Mesothelial cell of epicardium (in vitro differentiated cells): Measurements from ENCODE around the gene PCSK9. TPM values are rescaled to one million over a fixed set of nuclear protein-coding genes. Genes with fewer than 3 reads are reported as not detected.

Experiments used
- DNase-seq, 2 experiments: peaks; one replicate each; pipeline ENCODE4 v3.0.0; 2021; ENCODE audit warnings: low spot score in 2 of 2; ENCODE audit not compliant: unreplicated experiment in 2 of 2
- H3K27ac Mint-ChIP-seq: 2 replicates; pipeline ENCODE4 v1.8.0; 2021; ENCODE audit warnings: mixed read lengths
- H3K27me3 Mint-ChIP-seq: 2 replicates; pipeline ENCODE4 v1.8.0; 2021; ENCODE audit warnings: low read depth, mixed read lengths
- H3K36me3 Mint-ChIP-seq: 2 replicates; pipeline ENCODE4 v1.8.0; 2021; ENCODE audit warnings: mixed read lengths
- H3K4me1 Mint-ChIP-seq: 2 replicates; pipeline ENCODE4 v1.8.0; 2021; ENCODE audit warnings: mixed read lengths
- H3K4me3 Mint-ChIP-seq: 2 replicates; pipeline ENCODE4 v1.8.0; 2021; ENCODE audit warnings: mild to moderate bottlenecking, moderate library complexity, mixed read lengths
- H3K9me3 Mint-ChIP-seq: 2 replicates; pipeline ENCODE4 v1.8.0; 2021; ENCODE audit warnings: mixed read lengths
- total RNA-seq: library from RNA; stranded (reverse); gene quantifications from 3 replicates; pipeline ENCODE4 v1.2.1, GENCODE V29; 2021
- TF ChIP-seq, protein P1 (sequence below): fragments of 200-600 bp; sonication (generic); IDR thresholded peaks from one replicate; pipeline ENCODE4 v1.5.0; 2021; ENCODE audit warnings: antibody characterized with exemption; ENCODE audit not compliant: unreplicated experiment

The PCSK9 gene
- total RNA-seq, 1 donor from 2014 or later, result 1.6 TPM

DNA sequence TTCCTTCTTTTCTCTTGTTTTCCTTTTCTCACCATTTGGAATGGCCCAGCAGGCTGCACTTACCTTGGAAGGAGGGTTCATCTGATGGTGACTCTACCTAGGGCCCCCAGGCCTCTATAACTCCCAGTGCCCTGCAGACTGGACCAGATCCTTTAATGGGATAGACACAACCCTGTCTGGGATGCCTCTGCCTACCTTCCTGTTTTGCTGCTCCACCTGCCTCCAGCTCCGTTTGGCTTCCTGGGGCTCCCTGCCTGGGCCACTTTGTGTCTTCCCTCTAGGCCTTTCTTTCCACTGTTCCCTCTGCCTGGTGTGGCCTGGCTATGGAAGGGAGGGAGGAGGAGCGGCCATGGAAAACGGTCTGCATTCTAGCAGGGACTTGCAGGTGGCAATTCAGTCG lies 7.5 kb downstream of the PCSK9 start:
- no peak overlapping the region for H3K27ac Mint-ChIP-seq
- no peak for DNase-seq
- TF ChIP-seq, protein P1, sequence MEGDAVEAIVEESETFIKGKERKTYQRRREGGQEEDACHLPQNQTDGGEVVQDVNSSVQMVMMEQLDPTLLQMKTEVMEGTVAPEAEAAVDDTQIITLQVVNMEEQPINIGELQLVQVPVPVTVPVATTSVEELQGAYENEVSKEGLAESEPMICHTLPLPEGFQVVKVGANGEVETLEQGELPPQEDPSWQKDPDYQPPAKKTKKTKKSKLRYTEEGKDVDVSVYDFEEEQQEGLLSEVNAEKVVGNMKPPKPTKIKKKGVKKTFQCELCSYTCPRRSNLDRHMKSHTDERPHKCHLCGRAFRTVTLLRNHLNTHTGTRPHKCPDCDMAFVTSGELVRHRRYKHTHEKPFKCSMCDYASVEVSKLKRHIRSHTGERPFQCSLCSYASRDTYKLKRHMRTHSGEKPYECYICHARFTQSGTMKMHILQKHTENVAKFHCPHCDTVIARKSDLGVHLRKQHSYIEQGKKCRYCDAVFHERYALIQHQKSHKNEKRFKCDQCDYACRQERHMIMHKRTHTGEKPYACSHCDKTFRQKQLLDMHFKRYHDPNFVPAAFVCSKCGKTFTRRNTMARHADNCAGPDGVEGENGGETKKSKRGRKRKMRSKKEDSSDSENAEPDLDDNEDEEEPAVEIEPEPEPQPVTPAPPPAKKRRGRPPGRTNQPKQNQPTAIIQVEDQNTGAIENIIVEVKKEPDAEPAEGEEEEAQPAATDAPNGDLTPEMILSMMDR, result no peak
- peaks cover 18% of the 10 kb centered on the region for H3K27me3 Mint-ChIP-seq
- H3K4me1 Mint-ChIP-seq, result peaks cover 2% of the 10 kb centered on the region
- no peaks in the 10 kb centered on the region for H3K36me3 Mint-ChIP-seq
- no peak overlapping the region for H3K4me3 Mint-ChIP-seq
- H3K9me3 Mint-ChIP-seq, result no peaks in the 10 kb centered on the region

DNA sequence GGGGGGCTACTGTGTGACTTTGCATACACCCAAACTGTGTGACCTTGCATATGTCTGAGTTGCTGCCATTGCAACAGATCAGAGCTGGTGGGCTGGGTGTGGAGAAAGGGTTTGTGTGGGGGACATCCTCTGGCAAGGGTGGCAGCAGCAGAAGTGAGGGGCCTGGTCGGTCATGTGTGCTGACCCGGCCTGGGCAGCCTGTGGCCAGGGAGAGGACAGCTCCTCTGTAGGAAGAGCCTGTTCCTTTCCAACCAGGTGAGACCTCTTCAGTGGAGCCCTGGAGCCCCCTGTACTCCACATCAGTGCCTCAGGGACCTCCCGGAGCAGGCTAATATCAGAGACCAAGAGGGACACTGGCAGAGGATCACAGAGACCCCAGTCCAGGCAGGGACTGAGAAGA lies 8.3 kb downstream of the PCSK9 start:
- no peak overlapping the region for H3K27ac Mint-ChIP-seq
- H3K9me3 Mint-ChIP-seq, result no peaks in the 10 kb centered on the region
- no peak overlapping the region for H3K4me3 Mint-ChIP-seq
- no peaks in the 10 kb centered on the region for H3K36me3 Mint-ChIP-seq
- TF ChIP-seq, protein P1, result no peak
- peaks cover 10% of the 10 kb centered on the region for H3K27me3 Mint-ChIP-seq
- DNase-seq, result no peak
- peaks cover 2% of the 10 kb centered on the region for H3K4me1 Mint-ChIP-seq

DNA sequence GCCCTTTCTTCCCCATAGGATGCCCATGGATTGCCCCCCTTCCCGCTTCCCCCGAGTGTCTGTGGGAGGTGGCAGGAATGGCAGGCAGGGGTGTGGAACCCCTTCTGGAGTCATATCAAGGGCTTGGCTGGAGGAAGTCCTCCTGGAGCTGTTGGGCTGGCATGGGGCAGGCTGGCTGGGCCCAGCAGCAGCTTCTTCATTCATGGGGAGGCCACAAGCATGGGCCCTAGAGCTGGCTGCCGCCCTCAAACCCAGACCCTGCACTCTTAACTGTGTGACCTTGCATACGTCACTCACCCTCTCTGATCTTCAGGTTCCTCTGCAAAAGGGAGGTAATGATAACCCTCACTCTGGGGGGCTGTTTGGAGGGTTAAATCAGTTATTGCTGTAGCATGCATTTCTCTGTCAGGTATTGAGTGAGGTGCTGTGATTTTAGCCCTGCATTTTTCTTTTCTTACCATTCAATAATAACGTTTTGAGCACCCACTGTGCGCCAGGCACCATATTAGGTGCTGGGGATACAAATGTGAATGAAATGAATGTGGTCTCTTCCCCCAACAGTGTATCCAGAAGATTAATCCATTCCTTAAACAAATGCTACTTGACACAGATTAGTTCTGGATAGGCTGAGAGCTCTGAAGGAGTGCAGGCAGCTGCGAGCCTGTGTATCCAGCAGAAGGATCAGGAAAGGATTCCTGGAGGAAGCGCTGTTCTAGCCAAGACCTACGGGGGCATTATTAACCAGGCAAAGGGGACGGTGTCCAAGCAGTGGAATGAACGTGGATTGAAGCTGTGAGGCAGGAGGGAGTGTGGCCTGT lies 9.3 kb downstream of the PCSK9 start:
- H3K9me3 Mint-ChIP-seq, result no peaks in the 10 kb centered on the region
- TF ChIP-seq, protein P1, result no peak
- no peak overlapping the region for H3K4me3 Mint-ChIP-seq
- no peak overlapping the region for H3K27ac Mint-ChIP-seq
- peaks cover 2% of the 10 kb centered on the region for H3K4me1 Mint-ChIP-seq
- no peaks in the 10 kb centered on the region for H3K36me3 Mint-ChIP-seq
- DNase-seq, result no peak
- H3K27me3 Mint-ChIP-seq, result peaks cover 6% of the 10 kb centered on the region

DNA sequence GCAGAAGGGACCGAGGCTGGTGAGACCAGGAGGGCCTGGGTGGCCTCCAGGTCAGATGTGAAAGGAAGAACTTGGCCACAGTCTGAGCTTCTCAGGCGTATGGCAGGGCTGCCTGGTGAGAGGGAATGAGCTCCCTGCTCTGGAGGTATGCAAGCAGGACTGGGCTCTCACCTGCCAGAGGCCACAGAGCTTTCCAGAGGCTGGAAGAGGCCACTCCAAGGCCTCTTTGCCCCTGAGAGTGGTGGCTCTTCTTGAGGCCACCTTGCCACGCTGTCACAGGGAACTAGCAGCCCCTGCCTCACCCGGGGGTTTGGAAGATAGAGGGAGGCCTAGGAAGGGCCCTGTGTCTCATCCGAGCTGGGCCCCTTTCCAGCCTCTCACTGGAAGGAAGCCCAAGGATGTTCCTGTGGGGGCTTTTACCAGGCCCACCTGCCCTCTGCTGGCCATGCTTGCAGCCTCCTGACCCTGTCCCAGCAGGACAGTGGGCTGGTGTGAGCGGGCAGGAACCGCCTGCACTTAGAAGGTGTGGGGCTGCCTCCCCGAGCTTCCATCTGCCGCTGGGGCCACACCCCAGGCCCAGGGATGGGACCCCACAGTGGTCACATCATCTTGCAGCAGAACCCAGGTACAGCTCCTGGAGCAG lies 10.0 kb downstream of the PCSK9 start:
- Mint-ChIP-seq H3K9me3 (no peaks in the 10 kb centered on the region), H3K4me3 (no peak overlapping the region), H3K27ac (no peak overlapping the region), H3K27me3 (peaks cover 3% of the 10 kb centered on the region), H3K4me1 (peaks cover 2% of the 10 kb centered on the region), H3K36me3 (no peaks in the 10 kb centered on the region)
- no peak for DNase-seq
- TF ChIP-seq, protein P1, result no peak

DNA sequence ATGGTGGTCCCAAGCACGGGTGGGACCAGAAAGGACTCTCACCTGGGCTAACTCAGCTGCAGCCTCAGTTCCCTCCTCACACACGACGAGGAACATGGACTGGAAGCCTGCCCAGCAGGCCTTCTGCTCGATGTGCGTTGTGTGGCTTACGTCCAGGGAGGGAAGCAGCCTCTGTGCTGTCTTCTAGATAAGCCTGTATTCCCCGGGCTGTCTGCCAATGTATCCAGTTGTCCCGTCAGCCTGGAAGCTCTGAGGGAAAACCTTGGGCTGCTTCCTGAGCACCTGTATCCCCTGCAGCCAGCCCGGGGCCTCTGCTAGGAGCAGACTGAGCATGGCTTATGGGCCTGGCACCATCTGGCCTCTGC lies 10.5 kb downstream of the PCSK9 start:
- peaks cover 2% of the 10 kb centered on the region for H3K4me1 Mint-ChIP-seq
- no peak for DNase-seq
- no peaks in the 10 kb centered on the region for H3K36me3 Mint-ChIP-seq
- no peaks in the 10 kb centered on the region for H3K9me3 Mint-ChIP-seq
- no peak overlapping the region for H3K4me3 Mint-ChIP-seq
- no peak overlapping the region for H3K27ac Mint-ChIP-seq
- TF ChIP-seq, protein P1, result no peak
- peaks cover 3% of the 10 kb centered on the region for H3K27me3 Mint-ChIP-seq
